ENCODE measurements around the gene UXS1. TPM values are rescaled to one million over a fixed set of nuclear protein-coding genes. Genes with fewer than 3 reads are reported as not detected.

Gene UXS1
- total and polyA plus RNA-seq, 2 donors from 2014 or later = 56.6 to 74.4 TPM

- no peak for FAIRE-seq
- peaks cover 6 to 19% (median 15%) of the 10 kb centered on the region in 3 donors for H3K4me1 ChIP-seq (ENCODE audit: control insufficient read depth in 2 of 3, insufficient read depth in 2 of 3, low read depth in 1 of 3, low read length in 3 of 3)
Observed at GRCh38 chr2:106142683-106143082, 51.4 kb downstream of the UXS1 start.

GRCh38 chr2:106140913-106141312 lies 53.2 kb downstream of the UXS1 start:
- Histone ChIP-seq H3K9me3 (ENCODE audit: control insufficient read depth in 2 of 3, insufficient read depth in 1 of 3, low read length in 3 of 3) (no peaks in the 10 kb centered on the region), H3K27me3 (ENCODE audit: control insufficient read depth, insufficient read depth, low read length) (no peaks in the 10 kb centered on the region), H3K4me1 (ENCODE audit: control insufficient read depth in 2 of 3, insufficient read depth in 2 of 3, low read depth in 1 of 3, low read length in 3 of 3) (peaks cover 6 to 19% (median 17%) of the 10 kb centered on the region in 3 donors), H3K4me3 (ENCODE audit: low read length in 3 of 3) (no peak overlapping the region), H3K27ac (ENCODE audit: low read depth in 2 of 2, low read length in 2 of 2) (no peak overlapping the region), H3K36me3 (ENCODE audit: control insufficient read depth in 2 of 3, insufficient read depth in 3 of 3, low read length in 3 of 3) (no peaks in the 10 kb centered on the region), H3K9ac (ENCODE audit: low read length in 3 of 3) (no peak overlapping the region)
- intact Hi-C loops (cut with DNase I) = no loop called here
- no peak for DNase-seq
- FAIRE-seq = no peak
- TF ChIP-seq CTCF (IDR thresholded peaks at IDR 0.05; ENCODE audit: borderline replicate concordance, extremely low read depth, insufficient read depth) = no peak

More at GRCh38 chr2:106142683-106143082, 51.4 kb downstream of the UXS1 start:
- no peaks in the 10 kb centered on the region for H3K36me3 ChIP-seq (ENCODE audit: control insufficient read depth in 2 of 3, insufficient read depth in 3 of 3, low read length in 3 of 3)
- H3K4me3 ChIP-seq (ENCODE audit: low read length in 3 of 3) = no peak overlapping the region
- no peak for TF ChIP-seq CTCF (IDR thresholded peaks at IDR 0.05; ENCODE audit: borderline replicate concordance, extremely low read depth, insufficient read depth)
- no peak for DNase-seq
- no peaks in the 10 kb centered on the region for H3K9me3 ChIP-seq (ENCODE audit: control insufficient read depth in 2 of 3, insufficient read depth in 1 of 3, low read length in 3 of 3)
- intact Hi-C loops (cut with DNase I) = no loop called here
- H3K27ac ChIP-seq (ENCODE audit: low read depth in 2 of 2, low read length in 2 of 2) = no peak overlapping the region
- H3K9ac ChIP-seq (ENCODE audit: low read length in 3 of 3) = no peak overlapping the region
- no peaks in the 10 kb centered on the region for H3K27me3 ChIP-seq (ENCODE audit: control insufficient read depth, insufficient read depth, low read length)

GRCh38 chr2:106140113-106140512 lies 54.0 kb downstream of the UXS1 start:
- no peaks in the 10 kb centered on the region for H3K27me3 ChIP-seq (ENCODE audit: control insufficient read depth, insufficient read depth, low read length)
- no peak overlapping the region for H3K9ac ChIP-seq (ENCODE audit: low read length in 3 of 3)
- no peak for TF ChIP-seq CTCF (IDR thresholded peaks at IDR 0.05; ENCODE audit: borderline replicate concordance, extremely low read depth, insufficient read depth)
- H3K4me3 ChIP-seq (ENCODE audit: low read length in 3 of 3) = no peak overlapping the region
- DNase-seq = no peak
- FAIRE-seq = no peak
- H3K9me3 ChIP-seq (ENCODE audit: control insufficient read depth in 2 of 3, insufficient read depth in 1 of 3, low read length in 3 of 3) = no peaks in the 10 kb centered on the region
- H3K36me3 ChIP-seq (ENCODE audit: control insufficient read depth in 2 of 3, insufficient read depth in 3 of 3, low read length in 3 of 3) = no peaks in the 10 kb centered on the region
- H3K4me1 ChIP-seq (ENCODE audit: control insufficient read depth in 2 of 3, insufficient read depth in 2 of 3, low read depth in 1 of 3, low read length in 3 of 3) = peaks cover 6 to 19% (median 17%) of the 10 kb centered on the region in 3 donors
- no peak overlapping the region for H3K27ac ChIP-seq (ENCODE audit: low read depth in 2 of 2, low read length in 2 of 2)
- intact Hi-C loops (cut with DNase I) = no loop called here
